ENCODE measurements around the gene ABCF3. TPM values are rescaled to one million over a fixed set of nuclear protein-coding genes. Genes with fewer than 3 reads are reported as not detected.

Gene ABCF3
- total and polyA plus RNA-seq, 2 of the 13 experiments (the other 11 are each of a cell fraction or from before 2014, with no cell fraction given) = 38.8 to 46.5 TPM

GRCh38 chr3:184145751-184146270, 40.2 kb upstream of the ABCF3 start:
- ChIA-PET CTCF (ENCODE audit: low intra/inter-chr PET ratio, low total read pairs) (interaction anchor here (1.1 kb wide), 1 partner anchor 143 kb away, joined by 3 read pairs; no protein-coding TSS in a partner anchor), POLR2A (interaction anchor here (0.8 to 1.2 kb wide), 4 partner anchors 10 to 96 kb away, joined by 3 to 4 read pairs (median 4); partner anchors contain the start of genes ABCF3, DVL3 and EIF2B5)
- Histone ChIP-seq H3K9ac (ENCODE audit: insufficient read depth, low read depth, low read length) (no peak overlapping the region), H3K4me3 (replicated peaks in 1 of 3; ENCODE audit: insufficient read depth in 1 of 3, low read depth in 2 of 3, low read length in 3 of 3) (no peak overlapping the region), H3K4me2 (ENCODE audit: low read depth, low read length) (no peak overlapping the region), H3K4me1 (ENCODE audit: insufficient read depth, low read length) (peaks cover 7% of the 10 kb centered on the region), H3K9me3 (ENCODE audit: low read length) (no peaks in the 10 kb centered on the region), H4K20me1 (ENCODE audit: insufficient read depth, low read length) (no peaks in the 10 kb centered on the region), H3K36me3 (replicated peaks in 1 of 2; ENCODE audit: control insufficient read depth in 1 of 2, insufficient read depth in 2 of 2, low read length in 2 of 2) (peaks cover 20 to 52% of the 10 kb centered on the region in 2 experiments), H2AFZ (ENCODE audit: low read length) (no peak overlapping the region), H3K27me3 (ENCODE audit: control insufficient read depth in 1 of 2, insufficient read depth in 2 of 2, low read length in 2 of 2) (no peaks in the 10 kb centered on the region), H3K27ac (ENCODE audit: extremely low read length, insufficient read depth, low read length) (no peak overlapping the region), H3K79me2 (ENCODE audit: insufficient read depth, low read length) (no peaks in the 10 kb centered on the region)
- ATAC-seq = no peak
- TF ChIP-seq POLR2AphosphoS5 (IDR thresholded peaks at IDR 0.05; ENCODE audit: low read depth, low read length) = 0 out of 2 replicates have a peak, but pooled peaks have one; percentile 7
- TF ChIP-seq RFXAP (CRISPR knock-in tag; IDR thresholded peaks at IDR 0.05; ENCODE audit: borderline replicate concordance) = no peak
- no peak for TF ChIP-seq DNMT3B (CRISPR knock-in tag; conservative IDR thresholded peaks at IDR 0.05)
- TF ChIP-seq ZNF644 (CRISPR knock-in tag; IDR thresholded peaks at IDR 0.05; ENCODE audit: low read depth) = no peak
- no peak for TF ChIP-seq CC2D1A (CRISPR knock-in tag; IDR thresholded peaks at IDR 0.05)
- no peak for TF ChIP-seq ZNF614 (CRISPR knock-in tag; IDR thresholded peaks at IDR 0.05; ENCODE audit: borderline replicate concordance)
- no peak for TF ChIP-seq MZF1 (CRISPR knock-in tag; IDR thresholded peaks at IDR 0.05; ENCODE audit: borderline replicate concordance)
- intact Hi-C loops (cut with micrococcal nuclease; ENCODE audit: unreplicated experiment) = loop anchor here (1.0 to 5.0 kb wide), 2 partner anchors 41 to 96 kb away; partner anchors contain the start of gene ABCF3
- FAIRE-seq = no peak
- 97% methylated on average over 8 of the region's 8 CpGs for WGBS (ENCODE audit: low lambda C conversion rate)
- in situ Hi-C loops (cut with HindIII; ENCODE audit: extremely low pct_ligation_motif_present, low pct_unique_long_range_greater_than_20kb) = loop anchor here (25.0 kb wide), 1 partner anchor 259 kb away; the partner anchor contains the start of gene PARL
- DNase-seq (ENCODE audit: low spot score) = no peak
- no TSS peak for BruUV-seq (replicated peaks)

- WGBS (ENCODE audit: low lambda C conversion rate) = 91% methylated on average over 3 of the region's 3 CpGs
- no peak for ATAC-seq
- H3K27me3 ChIP-seq (ENCODE audit: control insufficient read depth in 1 of 2, insufficient read depth in 2 of 2, low read length in 2 of 2) = no peaks in the 10 kb centered on the region
- no TSS peak for BruUV-seq (replicated peaks)
- no peak overlapping the region for H3K4me3 ChIP-seq (replicated peaks in 1 of 3; ENCODE audit: insufficient read depth in 1 of 3, low read depth in 2 of 3, low read length in 3 of 3)
- H3K4me2 ChIP-seq (ENCODE audit: low read depth, low read length) = no peak overlapping the region
- H3K9ac ChIP-seq (ENCODE audit: insufficient read depth, low read depth, low read length) = no peak overlapping the region
- POLR2A ChIA-PET = no interaction called here
- H3K9me3 ChIP-seq (ENCODE audit: low read length) = no peaks in the 10 kb centered on the region
- CTCF ChIA-PET (ENCODE audit: low intra/inter-chr PET ratio, low total read pairs) = no interaction called here
- in situ Hi-C loops (cut with HindIII; ENCODE audit: extremely low pct_ligation_motif_present, low pct_unique_long_range_greater_than_20kb) (loop anchor here (25.0 kb wide), 1 partner anchor 261 kb away; the partner anchor contains the start of gene PARL), intact Hi-C loops (cut with micrococcal nuclease; ENCODE audit: unreplicated experiment) (loop anchor here (5.0 kb wide), 1 partner anchor 39 kb away; the partner anchor contains the start of gene ABCF3)
- DNase-seq (ENCODE audit: low spot score) = no peak
- no peak for FAIRE-seq
- H2AFZ ChIP-seq (ENCODE audit: low read length) = no peak overlapping the region
- H4K20me1 ChIP-seq (ENCODE audit: insufficient read depth, low read length) = no peaks in the 10 kb centered on the region
- peaks cover 7% of the 10 kb centered on the region for H3K4me1 ChIP-seq (ENCODE audit: insufficient read depth, low read length)
- no peak overlapping the region for H3K27ac ChIP-seq (ENCODE audit: extremely low read length, insufficient read depth, low read length)
- peaks cover 7 to 30% of the 10 kb centered on the region in 2 experiments; a peak in 4 of 5 replicates for H3K36me3 ChIP-seq (replicated peaks in 1 of 2; ENCODE audit: control insufficient read depth in 1 of 2, insufficient read depth in 2 of 2, low read length in 2 of 2)
- H3K79me2 ChIP-seq (ENCODE audit: insufficient read depth, low read length) = no peaks in the 10 kb centered on the region
- no peak for TF ChIP-seq SOX13 (IDR thresholded peaks at IDR 0.05)
- no peak for TF ChIP-seq SOX13 (CRISPR knock-in tag; conservative IDR thresholded peaks at IDR 0.05 in 1 of 2, IDR thresholded peaks at IDR 0.05 in 1 of 2)
- TF ChIP-seq, protein P1, sequence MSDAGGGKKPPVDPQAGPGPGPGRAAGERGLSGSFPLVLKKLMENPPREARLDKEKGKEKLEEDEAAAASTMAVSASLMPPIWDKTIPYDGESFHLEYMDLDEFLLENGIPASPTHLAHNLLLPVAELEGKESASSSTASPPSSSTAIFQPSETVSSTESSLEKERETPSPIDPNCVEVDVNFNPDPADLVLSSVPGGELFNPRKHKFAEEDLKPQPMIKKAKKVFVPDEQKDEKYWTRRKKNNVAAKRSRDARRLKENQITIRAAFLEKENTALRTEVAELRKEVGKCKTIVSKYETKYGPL (CRISPR knock-in tag; IDR thresholded peaks at IDR 0.05) = no peak
- no peak for TF ChIP-seq ZNF75D (CRISPR knock-in tag; IDR thresholded peaks at IDR 0.05; ENCODE audit: borderline replicate concordance)
- TF ChIP-seq, protein P2, sequence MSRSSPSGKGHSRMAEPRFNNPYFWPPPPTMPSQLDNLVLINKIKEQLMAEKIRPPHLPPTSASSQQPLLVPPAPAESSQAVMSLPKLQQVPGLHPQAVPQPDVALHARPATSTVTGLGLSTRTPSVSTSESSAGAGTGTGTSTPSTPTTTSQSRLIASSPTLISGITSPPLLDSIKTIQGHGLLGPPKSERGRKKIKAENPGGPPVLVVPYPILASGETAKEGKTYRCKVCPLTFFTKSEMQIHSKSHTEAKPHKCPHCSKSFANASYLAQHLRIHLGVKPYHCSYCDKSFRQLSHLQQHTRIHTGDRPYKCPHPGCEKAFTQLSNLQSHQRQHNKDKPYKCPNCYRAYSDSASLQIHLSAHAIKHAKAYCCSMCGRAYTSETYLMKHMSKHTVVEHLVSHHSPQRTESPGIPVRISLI (CRISPR knock-in tag; IDR thresholded peaks at IDR 0.05; ENCODE audit: borderline replicate concordance) = no peak
- TF ChIP-seq RARA (CRISPR knock-in tag; IDR thresholded peaks at IDR 0.05) = no peak
- no peak for TF ChIP-seq NFYB (CRISPR knock-in tag; IDR thresholded peaks at IDR 0.05)
- no peak for TF ChIP-seq ZNF564 (CRISPR knock-in tag; IDR thresholded peaks at IDR 0.05)
- no peak for TF ChIP-seq SCMH1 (CRISPR knock-in tag; IDR thresholded peaks at IDR 0.05; ENCODE audit: borderline replicate concordance)
- no peak for TF ChIP-seq ZBTB1 (CRISPR knock-in tag; IDR thresholded peaks at IDR 0.05; ENCODE audit: borderline replicate concordance)
These were observed 37.9 kb upstream of the ABCF3 start for GRCh38 chr3:184148076-184148475.

All from HepG2 (cell line).